ENCODE data around the gene TP73. TPM values are rescaled to one million over a fixed set of nuclear protein-coding genes. Genes with fewer than 3 reads are reported as not detected.
A peak's percentile ranks its signal among the peaks of the same experiment; 100 is the strongest.

Gene TP73
- total and polyA plus RNA-seq, 2 donors from 2014 or later = 0.54 TPM; not detected in 1

GRCh38 chr1:3733094-3733882, 81.0 kb downstream of the TP73 start:
- no peak for TF ChIP-seq CTCF (IDR thresholded peaks at IDR 0.05; ENCODE audit: borderline replicate concordance, extremely low read depth, insufficient read depth)
- no peaks in the 10 kb centered on the region for H3K9me3 ChIP-seq (ENCODE audit: control insufficient read depth in 2 of 3, insufficient read depth in 1 of 3, low read length in 3 of 3)
- H3K27ac ChIP-seq (ENCODE audit: low read depth in 2 of 2, low read length in 2 of 2) = no peak overlapping the region
- no peak overlapping the region for H3K9ac ChIP-seq (ENCODE audit: low read length in 3 of 3)
- FAIRE-seq (no peak), DNase-seq (no peak)
- H3K36me3 ChIP-seq (ENCODE audit: control insufficient read depth in 2 of 3, insufficient read depth in 3 of 3, low read length in 3 of 3) = peaks cover 2 to 3% (median 2%) of the 10 kb centered on the region in 3 donors
- intact Hi-C loops (cut with DNase I) = no loop called here
- H3K4me3 ChIP-seq (ENCODE audit: low read length in 3 of 3) = no peak overlapping the region
- H3K27me3 ChIP-seq (ENCODE audit: control insufficient read depth, insufficient read depth, low read length) = no peaks in the 10 kb centered on the region
- no peaks in the 10 kb centered on the region for H3K4me1 ChIP-seq (ENCODE audit: control insufficient read depth in 2 of 3, insufficient read depth in 2 of 3, low read depth in 1 of 3, low read length in 3 of 3)

GRCh38 chr1:3733883-3734589, 81.7 kb downstream of the TP73 start:
- Histone ChIP-seq H3K4me1 (ENCODE audit: control insufficient read depth in 2 of 3, insufficient read depth in 2 of 3, low read depth in 1 of 3, low read length in 3 of 3) (no peaks in the 10 kb centered on the region), H3K27me3 (ENCODE audit: control insufficient read depth, insufficient read depth, low read length) (no peaks in the 10 kb centered on the region), H3K27ac (ENCODE audit: low read depth in 2 of 2, low read length in 2 of 2) (no peak overlapping the region), H3K36me3 (ENCODE audit: control insufficient read depth in 2 of 3, insufficient read depth in 3 of 3, low read length in 3 of 3) (peaks cover 2 to 9% (median 2%) of the 10 kb centered on the region in 3 donors), H3K9me3 (ENCODE audit: control insufficient read depth in 2 of 3, insufficient read depth in 1 of 3, low read length in 3 of 3) (no peaks in the 10 kb centered on the region), H3K9ac (ENCODE audit: low read length in 3 of 3) (no peak overlapping the region), H3K4me3 (ENCODE audit: low read length in 3 of 3) (no peak overlapping the region)
- no peak for TF ChIP-seq CTCF (IDR thresholded peaks at IDR 0.05; ENCODE audit: borderline replicate concordance, extremely low read depth, insufficient read depth)
- DNase-seq (no peak), FAIRE-seq (no peak)
- intact Hi-C loops (cut with DNase I) = no loop called here

GRCh38 chr1:3734602-3735001, 82.3 kb downstream of the TP73 start:
- DNase-seq = peak in 1 of 5 donors; percentile 69
- peaks cover 2 to 14% (median 2%) of the 10 kb centered on the region in 3 donors for H3K36me3 ChIP-seq (ENCODE audit: control insufficient read depth in 2 of 3, insufficient read depth in 3 of 3, low read length in 3 of 3)
- FAIRE-seq = no peak
- no peak overlapping the region for H3K27ac ChIP-seq (ENCODE audit: low read depth in 2 of 2, low read length in 2 of 2)
- H3K9me3 ChIP-seq (ENCODE audit: control insufficient read depth in 2 of 3, insufficient read depth in 1 of 3, low read length in 3 of 3) = no peaks in the 10 kb centered on the region
- intact Hi-C loops (cut with DNase I) = no loop called here
- no peaks in the 10 kb centered on the region for H3K27me3 ChIP-seq (ENCODE audit: control insufficient read depth, insufficient read depth, low read length)
- no peak overlapping the region for H3K9ac ChIP-seq (ENCODE audit: low read length in 3 of 3)
- H3K4me1 ChIP-seq (ENCODE audit: control insufficient read depth in 2 of 3, insufficient read depth in 2 of 3, low read depth in 1 of 3, low read length in 3 of 3) = no peaks in the 10 kb centered on the region
- no peak overlapping the region for H3K4me3 ChIP-seq (ENCODE audit: low read length in 3 of 3)
- no peak for TF ChIP-seq CTCF (IDR thresholded peaks at IDR 0.05; ENCODE audit: borderline replicate concordance, extremely low read depth, insufficient read depth)

All from kidney (tissue), 14 donors.